Non-pigmented ciliary epithelial cell (primary cell): ENCODE data around the gene NPEPL1.
A peak's percentile ranks its signal among the peaks of the same experiment; 100 is the strongest.
"Not testable (repeated sequence)": the region's sequence is repeated elsewhere in the genome, so short reads cannot be mapped to it uniquely, and the experiment has no call there.

ENCODE experiments used
- DNase-seq: peaks from one replicate; pipeline ENCODE4 v3.0.0-alpha.2; 2010; ENCODE audit warnings: low read depth

NPEPL1 gene

GRCh38 chr20:58692579-58693225, at the start of gene NPEPL1:
Gene NPEPL1, plus strand, starts transcription at chr20:58692800. Its CDS starts 101 bp downstream, at chr20:58692901.
- DNase-seq: no peak

- not testable (repeated sequence) for DNase-seq
These were observed 49.7 kb upstream of the NPEPL1 start for GRCh38 chr20:58642896-58643295.

GRCh38 chr20:58645412-58645968, 47.1 kb upstream of the NPEPL1 start:
- DNase-seq: no peak

- DNase-seq: no peak
These were observed 46.3 kb upstream of the NPEPL1 start for GRCh38 chr20:58646257-58646656.

- no peak for DNase-seq
These were observed 45.9 kb upstream of the NPEPL1 start for GRCh38 chr20:58646703-58647102.

GRCh38 chr20:58647162-58647795, 45.3 kb upstream of the NPEPL1 start:
- DNase-seq: no peak

- DNase-seq: no peak
These were observed 44.7 kb upstream of the NPEPL1 start for GRCh38 chr20:58647796-58648501.

- not testable (repeated sequence) for DNase-seq
These were observed 44.1 kb upstream of the NPEPL1 start for GRCh38 chr20:58648502-58648825.

- no peak for DNase-seq
These were observed 43.1 kb upstream of the NPEPL1 start for GRCh38 chr20:58649288-58650180.

GRCh38 chr20:58650181-58650775, 42.3 kb upstream of the NPEPL1 start:
- no peak for DNase-seq

GRCh38 chr20:58650776-58651558, 41.6 kb upstream of the NPEPL1 start, which contains the start of gene STX16:
Gene STX16, plus strand, starts transcription at chr20:58651283. Its CDS starts 724 bp downstream, at chr20:58652007.
- peak; percentile 63 for DNase-seq

- DNase-seq: no peak
These were observed 41.0 kb upstream of the NPEPL1 start for GRCh38 chr20:58651559-58651945.

GRCh38 chr20:58651946-58652605, 40.5 kb upstream of the NPEPL1 start:
- no peak for DNase-seq

GRCh38 chr20:58652606-58653294, 39.9 kb upstream of the NPEPL1 start:
- no peak for DNase-seq

- DNase-seq: no peak
These were observed 38.3 kb upstream of the NPEPL1 start for GRCh38 chr20:58654337-58654736.

- DNase-seq: no peak
These were observed 37.1 kb upstream of the NPEPL1 start for GRCh38 chr20:58655328-58656107.

- no peak for DNase-seq
These were observed 35.8 kb upstream of the NPEPL1 start for GRCh38 chr20:58656831-58657230.

- no peak for DNase-seq
These were observed 35.3 kb upstream of the NPEPL1 start for GRCh38 chr20:58657262-58657661.

GRCh38 chr20:58657986-58658385, 34.6 kb upstream of the NPEPL1 start:
- no peak for DNase-seq
